Stomach (tissue), 9 donors: ENCODE measurements around the gene OMA1. TPM values are rescaled to one million over a fixed set of nuclear protein-coding genes. Genes with fewer than 3 reads are reported as not detected.

ENCODE experiments used
- DNase-seq, 2 donors: peaks; one replicate each; pipeline versions ENCODE4 v3.0.0 to v3.0.0-alpha.2; 2013 to 2019
- H3K27ac ChIP-seq, 5 donors: fragments of 200-600 bp in 4 of 5; sonication (generic) in 4 of 5; one replicate each; pipeline ENCODE4 v1.5.1; 2013 to 2019; ENCODE audit warnings: mild to moderate bottlenecking in 1 of 5, moderate library complexity in 1 of 5
- H3K27me3 ChIP-seq, 3 donors: fragments of 200-600 bp; sonication (generic); one replicate each; pipeline ENCODE4 v1.5.1; 2017 to 2019; ENCODE audit warnings: mixed run types in 1 of 3
- H3K36me3 ChIP-seq, 4 donors: fragments of 200-600 bp; sonication (generic); 1 replicate in 3 of 4; 2 replicates in 1 of 4; pipeline ENCODE4 v1.5.1; 2016 to 2019
- H3K4me1 ChIP-seq, 4 donors: fragments of 200-600 bp; sonication (generic); one replicate each; pipeline ENCODE4 v1.5.1; 2016 to 2019
- H3K4me3 ChIP-seq, 4 donors: fragments of 200-600 bp; sonication (generic) in 3 of 4; one replicate each; pipeline ENCODE4 v1.5.1; 2016 to 2019; ENCODE audit warnings: mild to moderate bottlenecking in 1 of 4
- H3K9me3 ChIP-seq, 4 donors: fragments of 200-600 bp; sonication (generic); one replicate each; pipeline ENCODE4 v1.5.1; 2016 to 2019
- CTCF ChIP-seq, 7 experiments: fragments of 450-650 bp in 4 of 7; fragments of 200-600 bp in 3 of 7; sonication (generic) in 3 of 7; IDR thresholded peaks; one replicate each; pipeline ENCODE4 v1.5.1; 2016 to 2019; ENCODE audit warnings: antibody characterized with exemption in 7 of 7, control low read depth in 2 of 7, mild to moderate bottlenecking in 1 of 7
- EP300 ChIP-seq: sonication (generic); formaldehyde crosslinking; IDR thresholded peaks from one replicate; pipeline ENCODE4 v1.6.1; 2017; ENCODE audit warnings: antibody characterized with exemption
- POLR2A ChIP-seq, 4 donors: fragments of 450-650 bp; IDR thresholded peaks; one replicate each; pipeline ENCODE4 v1.6.1; 2016; ENCODE audit warnings: antibody characterized with exemption in 4 of 4, control low read depth in 2 of 4, mild to moderate bottlenecking in 1 of 4, moderate library complexity in 1 of 4
- POLR2AphosphoS5 ChIP-seq, 3 donors: sonication (generic); formaldehyde crosslinking; IDR thresholded peaks; one replicate each; pipeline ENCODE4 v1.6.1; 2016; ENCODE audit warnings: antibody characterized with exemption in 3 of 3
- WGBS, 5 donors: extraction: QIAGEN DNeasy Blood & Tissue Kit in 3 of 5; methylation state at CpG; one replicate each; pipeline versions ENCODE4 v1.1.5 to v1.1.7; 2013 to 2018; 5-methylcytosine and 5-hydroxymethylcytosine counted together
- intact Hi-C: fragments of 100-400 bp; cut with DNase I; formaldehyde crosslinking; loops from one replicate; pipeline ENCODE4 v1.15.1; 2023; ENCODE audit warnings: low total_unique reads
- polyA plus RNA-seq, 3 donors: library from polyadenylated mRNA; stranded (reverse); fragments of 200-250 nt; gene quantifications; one replicate each; pipeline ENCODE4 v1.2.3, GENCODE V29; 2013
- total RNA-seq, 5 donors: library from RNA; depleted of rRNA; stranded (reverse); fragments of >200 nt; gene quantifications; one replicate each; pipeline versions ENCODE4 v1.1.0 to v1.2.3, GENCODE V29; 2014 to 2016
- donor health status: healthy with polysubstance abuse.
- donor health status: Bipolar disorder and iron deficiency.
- donor health status: healthy.

Gene OMA1
- total and polyA plus RNA-seq, 8 donors, result 5.8 to 55.8 (median 19.7) TPM

DNA sequence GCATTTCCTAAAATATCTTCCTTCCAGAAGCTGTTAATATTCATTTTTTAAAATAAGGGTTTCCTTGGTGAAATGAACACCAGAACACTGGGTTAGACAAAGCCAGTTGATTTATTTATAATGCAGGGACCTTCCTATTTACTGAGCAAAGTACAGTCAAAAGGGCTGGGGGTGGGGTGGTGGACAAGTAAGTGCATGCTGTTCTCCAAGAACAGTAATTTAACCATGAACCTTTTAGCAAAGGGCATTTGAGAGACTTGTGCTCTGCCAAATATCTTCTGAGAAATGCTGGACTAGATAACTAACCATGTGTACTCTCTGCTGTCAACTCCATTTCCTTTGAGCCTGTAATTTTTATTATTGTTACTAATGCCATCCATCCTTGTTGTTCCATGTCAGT is 100.2 kb downstream of the OMA1 start:
- intact Hi-C loops, result no loop called here
- no peak overlapping the region for H3K27ac ChIP-seq
- peak in 1 of 2 donors; percentile 26 for DNase-seq
- no peaks in the 10 kb centered on the region for H3K9me3 ChIP-seq
- H3K27me3 ChIP-seq, result no peaks in the 10 kb centered on the region
- peaks cover 0 to 4% (median 0%) of the 10 kb centered on the region in 4 donors for H3K36me3 ChIP-seq
- peaks cover 0 to 14% (median 0%) of the 10 kb centered on the region in 4 donors for H3K4me1 ChIP-seq
- H3K4me3 ChIP-seq, result no peak overlapping the region
- TF ChIP-seq CTCF (IDR thresholded peaks at IDR 0.05) (no peak), POLR2A (IDR thresholded peaks at IDR 0.05) (no peak), POLR2AphosphoS5 (IDR thresholded peaks at IDR 0.05) (no peak), EP300 (no peak)

DNA sequence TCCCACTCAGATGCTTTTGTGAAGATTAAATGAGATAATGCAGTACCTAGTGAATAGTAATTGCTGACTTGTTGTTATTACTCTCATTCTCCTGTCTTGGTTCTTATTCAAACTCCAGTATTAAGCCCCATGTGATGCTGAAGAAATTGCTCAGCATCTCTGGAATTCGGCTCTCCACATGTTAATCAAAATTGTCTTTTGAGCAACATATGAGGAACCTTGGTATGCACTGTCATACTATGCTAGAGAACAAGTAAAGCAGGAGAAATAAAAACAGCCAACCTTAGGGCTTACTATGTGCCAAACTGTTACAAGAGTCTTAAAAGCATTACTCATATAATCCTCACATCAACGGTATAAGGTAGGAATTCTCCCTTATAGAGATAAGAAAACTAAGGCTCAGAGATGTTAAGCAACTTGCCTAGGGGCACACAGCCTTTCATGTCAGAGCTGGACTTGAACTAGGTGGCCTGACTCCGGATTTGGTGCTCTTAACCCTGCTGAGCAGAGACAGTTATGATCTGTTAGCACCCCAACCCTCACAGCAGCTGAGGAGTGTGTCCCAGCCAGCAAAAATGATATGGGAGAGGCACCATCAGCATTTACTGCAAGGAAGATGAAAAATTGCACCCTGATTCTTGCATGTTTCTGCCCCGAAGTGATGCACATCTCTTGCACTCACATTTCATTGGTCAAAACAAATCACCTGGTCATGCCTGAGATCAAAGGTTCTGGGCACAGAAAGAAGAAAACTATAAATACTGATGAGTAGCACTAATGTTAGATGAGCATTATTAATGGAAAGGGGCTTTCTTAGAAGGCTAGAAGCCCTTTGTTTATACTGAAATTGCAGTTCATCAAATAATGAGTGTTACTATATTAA is 102.3 kb downstream of the OMA1 start:
- no peak overlapping the region for H3K4me3 ChIP-seq
- DNase-seq, result no peak
- intact Hi-C loops, result no loop called here
- TF ChIP-seq EP300 (no peak), POLR2A (IDR thresholded peaks at IDR 0.05) (no peak), CTCF (IDR thresholded peaks at IDR 0.05) (no peak), POLR2AphosphoS5 (IDR thresholded peaks at IDR 0.05) (no peak)
- no peak overlapping the region for H3K27ac ChIP-seq
- H3K9me3 ChIP-seq, result no peaks in the 10 kb centered on the region
- H3K27me3 ChIP-seq, result no peaks in the 10 kb centered on the region
- WGBS, 5 donors, result 68 to 82% (median 74%) methylated on average over 4 of the region's 4 CpGs
- peaks cover 0 to 4% (median 0%) of the 10 kb centered on the region in 4 donors for H3K36me3 ChIP-seq
- peaks cover 0 to 14% (median 0%) of the 10 kb centered on the region in 4 donors for H3K4me1 ChIP-seq

GRCh38 chr1:58442114-58442513 is 104.4 kb downstream of the OMA1 start:
- WGBS, 5 donors, result 79 to 95% (median 92%) methylated on average over 6 of the region's 6 CpGs
- intact Hi-C loops, result no loop called here

DNA sequence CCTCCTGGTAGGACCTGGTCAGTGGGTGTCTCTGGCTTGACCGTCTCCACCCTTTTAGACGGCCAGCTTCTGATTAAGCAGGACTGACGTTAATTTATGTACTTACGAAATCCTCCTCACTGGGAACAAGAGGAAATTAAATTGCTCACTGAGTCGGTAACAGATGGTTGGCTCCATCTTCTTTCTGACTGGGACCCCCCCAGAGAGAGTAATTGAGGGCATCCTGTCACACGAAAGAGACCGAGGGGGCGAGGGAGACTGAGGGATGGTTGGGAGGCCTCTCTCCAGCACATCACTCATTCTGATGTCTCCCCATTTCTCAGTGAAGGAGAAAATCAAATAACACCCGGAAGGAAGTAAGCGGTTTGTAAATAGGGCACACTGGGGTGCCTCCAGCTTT is 104.8 kb downstream of the OMA1 start:
- no peak overlapping the region for H3K27ac ChIP-seq
- 77 to 91% (median 81%) methylated on average over 10 of the region's 10 CpGs for whole genome bisulfite sequencing, 5 donors

More at GRCh38 chr1:58442114-58442513, 104.4 kb downstream of the OMA1 start:
- Histone ChIP-seq H3K36me3 (peaks cover 0 to 6% (median 0%) of the 10 kb centered on the region in 4 donors), H3K27ac (no peak overlapping the region), H3K9me3 (no peaks in the 10 kb centered on the region), H3K4me1 (peaks cover 0 to 12% (median 0%) of the 10 kb centered on the region in 4 donors), H3K4me3 (no peak overlapping the region), H3K27me3 (no peaks in the 10 kb centered on the region)
- TF ChIP-seq POLR2A (IDR thresholded peaks at IDR 0.05), result no peak
- no peak for TF ChIP-seq CTCF (IDR thresholded peaks at IDR 0.05)
- no peak for TF ChIP-seq POLR2AphosphoS5 (IDR thresholded peaks at IDR 0.05)
- no peak for TF ChIP-seq EP300
- no peak for DNase-seq

GRCh38 chr1:58440696-58441095 is 105.8 kb downstream of the OMA1 start:
- intact Hi-C loops, result no loop called here
- H3K36me3 ChIP-seq, result peaks cover 0 to 6% (median 0%) of the 10 kb centered on the region in 4 donors
- no peak for DNase-seq
- 56 to 75% (median 69%) methylated on average over 5 of the region's 5 CpGs for WGBS, 5 donors
- H3K4me3 ChIP-seq, result no peak overlapping the region
- H3K9me3 ChIP-seq, result no peaks in the 10 kb centered on the region
- no peaks in the 10 kb centered on the region for H3K4me1 ChIP-seq
- H3K27me3 ChIP-seq, result no peaks in the 10 kb centered on the region
- no peak for TF ChIP-seq POLR2AphosphoS5 (IDR thresholded peaks at IDR 0.05)
- H3K27ac ChIP-seq, result no peak overlapping the region

More for the DNA sequence above, 104.8 kb downstream of the OMA1 start:
- peaks cover 0 to 6% (median 0%) of the 10 kb centered on the region in 4 donors for H3K36me3 ChIP-seq
- no peak for TF ChIP-seq EP300
- peaks cover 0 to 8% (median 0%) of the 10 kb centered on the region in 4 donors for H3K4me1 ChIP-seq
- H3K27me3 ChIP-seq, result no peaks in the 10 kb centered on the region
- intact Hi-C loops, result no loop called here
- DNase-seq, result no peak
- H3K9me3 ChIP-seq, result no peaks in the 10 kb centered on the region
- no peak overlapping the region for H3K4me3 ChIP-seq
